Body of pancreas (tissue), 4 donors: ENCODE data around the gene IKZF5. TPM values are rescaled to one million over a fixed set of nuclear protein-coding genes. Genes with fewer than 3 reads are reported as not detected.

Source experiments
- ATAC-seq: fragments of 150-250 bp; one replicate; pipeline ENCODE4 v1.9.1; 2016
- DNase-seq, 4 donors: peaks; one replicate each; pipeline ENCODE4 v3.0.0-alpha.2; 2019
- H3K27ac ChIP-seq, 4 donors: fragments of 200-600 bp; sonication (generic); 1 replicate in 3 of 4; 2 replicates in 1 of 4; pipeline versions ENCODE4 v1.5.1 to v1.6.1; 2016 to 2019; ENCODE audit warnings: mild to moderate bottlenecking in 1 of 4, mixed read lengths in 1 of 4, moderate library complexity in 1 of 4
- H3K27me3 ChIP-seq, 2 donors: fragments of 200-600 bp; sonication (generic); one replicate each; pipeline ENCODE4 v1.6.0; 2016; ENCODE audit warnings: mild to moderate bottlenecking in 1 of 2
- H3K36me3 ChIP-seq, 2 donors: fragments of 200-600 bp; sonication (generic); replicated peaks in 1 of 2; 2 replicates each; pipeline ENCODE4 v1.5.1; 2016; ENCODE audit warnings: low read depth in 2 of 2; ENCODE audit not compliant: insufficient read depth in 1 of 2
- H3K4me1 ChIP-seq: fragments of 200-600 bp; sonication (generic); one replicate; pipeline ENCODE4 v1.6.0; 2016
- H3K4me3 ChIP-seq, 2 donors: fragments of 200-600 bp; sonication (generic); 1 replicate in 1 of 2; 2 replicates in 1 of 2; pipeline ENCODE4 v1.5.1; 2016 to 2019
- H3K9me3 ChIP-seq, 3 donors: fragments of 200-600 bp; sonication (generic); 1 replicate in 2 of 3; 2 replicates in 1 of 3; pipeline ENCODE4 v1.5.1; 2016
- CTCF ChIP-seq, 7 experiments: fragments of 450-650 bp in 4 of 7; fragments of 200-600 bp in 3 of 7; sonication (generic) in 3 of 7; IDR thresholded peaks; one replicate each; pipeline ENCODE4 v1.5.1; 2016 to 2019; ENCODE audit warnings: antibody characterized with exemption in 7 of 7
- POLR2A ChIP-seq, 3 donors: fragments of 450-650 bp; IDR thresholded peaks; one replicate each; pipeline ENCODE4 v1.6.1; 2016; ENCODE audit warnings: antibody characterized with exemption in 3 of 3, mild to moderate bottlenecking in 2 of 3
- WGBS, 2 donors: methylation state at CpG; one replicate each; pipeline ENCODE4 v1.1.5; 2017; 5-methylcytosine and 5-hydroxymethylcytosine counted together
- intact Hi-C: fragments of 100-400 bp; cut with DNase I; formaldehyde crosslinking; loops from one replicate; pipeline ENCODE4 v1.15.1; 2023
- total RNA-seq, 2 donors: library from RNA; depleted of rRNA; stranded (reverse); fragments of >200 nt; gene quantifications; one replicate each; pipeline ENCODE4 v1.1.0, GENCODE V29; 2016

The IKZF5 gene
- total RNA-seq = 10 to 100 TPM in 1 of 2 donors, 1 to 10 TPM in 1; 3.6 to 10.4 TPM

DNA sequence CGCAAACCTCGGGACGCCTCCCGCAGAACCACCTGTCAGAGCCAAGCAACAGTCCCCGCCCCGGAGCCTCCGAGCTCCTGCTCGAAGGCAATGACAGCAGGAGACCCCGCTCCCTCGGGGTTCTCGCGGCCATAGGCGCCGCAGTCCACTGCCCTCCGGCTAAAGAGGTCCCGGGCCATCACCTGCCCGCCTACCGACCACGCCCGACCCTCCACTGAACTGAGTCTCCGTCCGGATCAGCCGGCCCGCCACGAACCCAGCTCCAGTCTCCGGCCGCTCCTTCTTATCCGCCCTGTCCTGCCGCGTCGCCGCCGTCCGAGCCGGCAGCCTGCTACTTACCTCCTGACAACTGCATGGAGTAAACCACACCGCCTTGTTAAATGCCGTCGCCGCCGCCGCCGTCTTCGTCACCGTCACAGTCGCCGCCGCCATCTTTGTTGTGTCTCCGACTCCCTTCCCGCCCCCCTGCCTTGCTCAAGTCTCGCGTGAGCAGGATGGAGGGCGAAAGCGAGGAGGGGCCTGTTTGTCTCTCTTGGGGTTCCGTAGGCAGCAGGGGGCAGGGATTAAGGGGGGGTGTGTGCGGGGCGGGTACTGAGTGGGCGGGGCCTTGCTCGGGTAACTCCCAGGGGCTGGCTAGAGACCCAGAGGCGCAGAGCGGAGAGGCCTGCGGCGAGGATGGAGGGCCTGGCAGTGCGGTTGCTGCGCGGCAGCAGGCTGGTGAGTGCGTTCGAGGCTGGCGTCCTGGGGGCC, at the start of gene IKZF5, which contains the start of gene ACADSB:
TSS of gene IKZF5 (minus strand) at position 441 of the 750 bp plus-strand sequence. CDS start 10,170 bp downstream, outside the sequence.
TSS of gene ACADSB (plus strand) at position 652 of the 750 bp plus-strand sequence. CDS start at position 676, 24 bp downstream.
- H3K27ac ChIP-seq = peak within 1 kb of the TSS; percentile 80 to 95 (median 91)
- intact Hi-C loops = no loop called here
- H3K9me3 ChIP-seq = no peaks in the 10 kb centered on the region
- peaks cover 58% of the 10 kb centered on the region for H3K4me1 ChIP-seq
- H3K27me3 ChIP-seq = no peaks in the 10 kb centered on the region
- H3K4me3 ChIP-seq = peak within 1 kb of the TSS; percentile 95 to 96
- peak; percentile 91 to 95 (median 94) for TF ChIP-seq POLR2A (IDR thresholded peaks at IDR 0.05)
- TF ChIP-seq CTCF (IDR thresholded peaks at IDR 0.05) = peak in 1 of 7 experiments; percentile 6
- 0% methylated on average over 2 to 68 of the region's 68 CpGs for WGBS, 2 donors
- ATAC-seq = peak; percentile 97
- H3K36me3 ChIP-seq = no peaks in the 10 kb centered on the region
- DNase-seq = peak; percentile 96 to 98 (median 97)

DNA sequence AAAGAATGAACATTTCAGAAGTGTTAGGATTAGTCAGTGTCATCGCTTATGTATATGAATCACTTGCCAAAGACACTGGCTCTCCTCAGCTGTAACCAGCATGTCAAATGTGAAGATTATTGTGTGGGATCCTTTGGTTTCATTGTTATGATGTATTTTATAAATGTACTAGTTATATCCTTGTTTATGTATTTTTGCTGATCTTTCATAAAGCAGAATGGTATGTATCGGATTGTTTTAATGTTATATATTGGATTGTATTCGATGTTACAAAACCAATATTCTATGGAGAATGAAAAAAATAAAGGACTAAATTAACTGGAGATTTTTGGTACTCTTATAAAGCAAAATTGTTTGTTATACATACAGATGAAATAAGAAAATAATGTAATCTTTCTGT, 49.4 kb upstream of the IKZF5 start:
- no peaks in the 10 kb centered on the region for H3K27me3 ChIP-seq
- no peak for DNase-seq
- WGBS, 2 donors = 94 to 95% methylated on average over 3 of the region's 3 CpGs
- TF ChIP-seq POLR2A (IDR thresholded peaks at IDR 0.05) (no peak), CTCF (IDR thresholded peaks at IDR 0.05) (no peak)
- no peaks in the 10 kb centered on the region for H3K36me3 ChIP-seq
- intact Hi-C loops = no loop called here
- no peak overlapping the region for H3K4me3 ChIP-seq
- H3K4me1 ChIP-seq = no peaks in the 10 kb centered on the region
- H3K27ac ChIP-seq = no peak overlapping the region
- H3K9me3 ChIP-seq = no peaks in the 10 kb centered on the region
- no peak for ATAC-seq

DNA sequence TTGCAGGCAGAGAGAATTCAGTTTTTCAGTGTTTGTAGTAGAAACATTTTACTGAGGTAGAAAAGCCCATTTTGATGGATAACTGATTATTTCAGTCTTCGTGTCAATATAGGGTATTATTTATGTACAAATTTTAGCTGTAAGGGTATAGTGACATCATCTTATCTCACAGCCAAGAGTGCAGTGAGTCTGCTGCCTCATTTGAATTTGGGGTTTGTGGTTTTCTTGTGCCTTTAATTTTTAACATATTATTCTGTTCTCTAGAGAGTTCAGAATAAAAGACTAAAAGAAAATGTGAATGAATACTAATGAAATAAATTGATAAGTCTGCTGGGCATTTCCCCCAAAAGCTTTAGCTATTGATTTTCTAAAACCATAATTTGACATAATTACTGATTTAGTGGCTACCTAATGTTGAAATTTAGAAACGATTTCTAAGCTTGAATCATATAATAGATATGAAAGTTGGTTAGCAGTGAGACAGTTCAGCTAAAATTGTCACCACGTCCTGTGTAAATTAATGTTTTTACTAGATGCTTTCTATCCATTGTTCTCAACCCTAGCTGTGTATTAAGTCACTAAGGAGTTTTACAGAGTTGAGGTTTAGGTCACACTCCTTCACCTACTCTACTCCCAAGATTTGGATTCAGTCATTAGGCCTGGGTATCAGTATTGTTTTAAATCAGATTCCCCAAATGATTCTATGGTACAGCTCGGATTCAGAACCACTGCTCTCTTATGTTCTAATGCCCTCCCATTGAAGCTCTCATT, 37.6 kb upstream of the IKZF5 start:
- TF ChIP-seq CTCF (IDR thresholded peaks at IDR 0.05) = no peak
- no peak for TF ChIP-seq POLR2A (IDR thresholded peaks at IDR 0.05)
- no peaks in the 10 kb centered on the region for H3K36me3 ChIP-seq
- intact Hi-C loops = no loop called here

DNA sequence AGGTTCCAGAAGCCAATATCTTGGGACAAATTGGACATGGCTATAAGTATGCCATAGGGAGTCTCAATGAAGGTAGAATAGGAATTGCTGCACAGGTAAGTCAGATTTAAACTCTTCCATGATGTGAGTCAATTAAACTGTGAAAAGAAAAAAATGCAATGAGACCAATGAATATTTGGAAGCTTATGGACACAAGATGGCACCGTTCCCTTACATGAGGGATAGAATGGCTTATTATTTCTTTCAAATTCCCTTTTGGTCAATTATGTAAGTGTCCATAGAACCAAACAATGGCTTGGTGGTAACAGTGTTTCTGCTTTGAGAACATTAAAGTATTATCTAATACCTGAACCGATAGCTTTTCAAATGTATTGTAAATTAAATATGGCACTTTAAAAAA, 35.8 kb upstream of the IKZF5 start:
- H3K4me1 ChIP-seq = no peaks in the 10 kb centered on the region
- ATAC-seq (no peak), DNase-seq (no peak)
- H3K27ac ChIP-seq = no peak overlapping the region
- intact Hi-C loops = no loop called here
- no peaks in the 10 kb centered on the region for H3K9me3 ChIP-seq
- H3K27me3 ChIP-seq = no peaks in the 10 kb centered on the region
- WGBS, 2 donors = 91 to 96% methylated on average over 2 of the region's 2 CpGs
- H3K4me3 ChIP-seq = no peak overlapping the region
- TF ChIP-seq CTCF (IDR thresholded peaks at IDR 0.05) (no peak), POLR2A (IDR thresholded peaks at IDR 0.05) (no peak)
- no peaks in the 10 kb centered on the region for H3K36me3 ChIP-seq

More for the DNA sequence above, 37.6 kb upstream of the IKZF5 start:
- Histone ChIP-seq H3K27me3 (no peaks in the 10 kb centered on the region), H3K9me3 (no peaks in the 10 kb centered on the region), H3K4me1 (no peaks in the 10 kb centered on the region), H3K27ac (no peak overlapping the region), H3K4me3 (no peak overlapping the region)
- WGBS, 2 donors = 78 to 80% methylated on average over 4 of the region's 4 CpGs
- no peak for ATAC-seq
- no peak for DNase-seq
